K562 (cell line): Measurements from ENCODE around the gene MAD1L1. TPM values are rescaled to one million over a fixed set of nuclear protein-coding genes. Genes with fewer than 3 reads are reported as not detected.

ENCODE experiments used
- ATAC-seq: fragments of 200-7000 bp; cut with Tn5 transposase; 3 replicates; pipeline ENCODE4 v1.9.1; 2020; ENCODE audit warnings: moderate library complexity
- BruUV-seq: library from RNA; stranded (reverse); fragments of 400-500 nt; replicated peaks from 2 replicates; lab custom pipeline; 2021; lab: Mats Ljungman, UMichigan
- CTCF ChIA-PET: fragments of 300-600 bp; formaldehyde crosslinking; extraction: SDS; loops from one replicate; lab custom pipeline; 2021; ENCODE audit warnings: low intra/inter-chr PET ratio; lab: Yijun Ruan, JAX
- POLR2A ChIA-PET: fragments of 300-600, 350-650 bp; sonication (Branson Sonifier 250); formaldehyde crosslinking; extraction: SDS; loops from one replicate; lab custom pipeline; 2021; ENCODE audit warnings: antibody characterized with exemption, inconsistent platforms; lab: Yijun Ruan, JAX
- DNase-seq, 4 experiments: peaks; one replicate each; pipeline versions ENCODE4 v3.0.0 to v3.0.0-alpha.2; 2011 to 2018; ENCODE audit warnings: low spot score in 3 of 4, mixed read lengths in 3 of 4; ENCODE audit errors: extremely low read depth in 1 of 4
- FAIRE-seq: peaks from 2 replicates; lab custom pipeline; 2011; peaks lifted over from hg19 to GRCh38; lab: Jason Lieb, UNC
- H2AFZ ChIP-seq: 2 replicates; pipeline ENCODE4 v1.6.0; 2011; ENCODE audit warnings: low read depth, low read length, control low read depth, inconsistent platforms
- H3K27ac ChIP-seq: fragments of 200-600 bp; 3 replicates; pipeline ENCODE4 v1.8.0; 2011; ENCODE audit warnings: low read depth, mild to moderate bottlenecking, control low read depth, inconsistent platforms, low read length, moderate library complexity, mixed read lengths; ENCODE audit errors: extremely low read depth
- H3K27me3 ChIP-seq, 2 experiments: fragments of 300-600 bp in 1 of 2; 2 replicates in 1 of 2; 3 replicates in 1 of 2; pipeline versions ENCODE4 v1.6.0 to v1.8.0; 2011; ENCODE audit warnings: inconsistent platforms in 2 of 2, low read length in 2 of 2, mild to moderate bottlenecking in 1 of 2, mixed read lengths in 1 of 2, moderate library complexity in 1 of 2; ENCODE audit not compliant: control insufficient read depth in 2 of 2, insufficient read depth in 2 of 2
- H3K36me3 ChIP-seq: fragments of 300-600 bp; 3 replicates; pipeline ENCODE4 v1.8.0; 2011; ENCODE audit warnings: mild to moderate bottlenecking, low read length, inconsistent platforms; ENCODE audit not compliant: control insufficient read depth, insufficient read depth
- H3K4me1 ChIP-seq, 2 experiments: fragments of 200-600 bp in 1 of 2; replicated peaks in 1 of 2; 2 replicates in 1 of 2; 3 replicates in 1 of 2; pipeline versions ENCODE4 v1.5.1 to v1.8.0; 2011; ENCODE audit warnings: inconsistent platforms in 2 of 2, low read length in 2 of 2, mild to moderate bottlenecking in 1 of 2, mixed read lengths in 1 of 2, moderate library complexity in 1 of 2; ENCODE audit not compliant: control insufficient read depth in 2 of 2, insufficient read depth in 2 of 2
- H3K4me2 ChIP-seq: 2 replicates; pipeline ENCODE4 v1.6.1; 2011; ENCODE audit warnings: low read length, control low read depth, inconsistent platforms, mixed read lengths; ENCODE audit not compliant: insufficient read depth
- H3K4me3 ChIP-seq: fragments of 200-600 bp; sonication (generic), shearing (Covaris generic); 2 replicates; pipeline ENCODE4 v1.5.1; 2016; ENCODE audit warnings: control low read depth, inconsistent platforms
- H3K79me2 ChIP-seq: fragments of 200-600 bp; 3 replicates; pipeline ENCODE4 v1.8.0; 2011; ENCODE audit warnings: low read length, inconsistent platforms; ENCODE audit not compliant: control insufficient read depth, insufficient read depth
- H3K9ac ChIP-seq, 2 experiments: 2 replicates each; pipeline versions ENCODE4 v1.6.0 to v1.6.1; 2011; ENCODE audit warnings: low read depth in 2 of 2, low read length in 2 of 2, control low read depth in 1 of 2, inconsistent platforms in 1 of 2, mild to moderate bottlenecking in 1 of 2, mixed read lengths in 1 of 2; ENCODE audit not compliant: insufficient read depth in 1 of 2
- H3K9me1 ChIP-seq: one replicate; pipeline ENCODE4 v1.6.0; 2011; ENCODE audit warnings: inconsistent platforms, mild to moderate bottlenecking, low read length, moderate library complexity; ENCODE audit not compliant: control insufficient read depth, insufficient read depth
- H3K9me3 ChIP-seq: replicated peaks from 2 replicates; pipeline ENCODE4 v1.5.1; 2011; ENCODE audit warnings: low read depth, low read length, inconsistent platforms; ENCODE audit not compliant: control insufficient read depth, insufficient read depth
- H4K20me1 ChIP-seq: replicated peaks from 2 replicates; pipeline ENCODE4 v1.6.1; 2011; ENCODE audit warnings: low read length, inconsistent platforms, mixed read lengths; ENCODE audit not compliant: control insufficient read depth, insufficient read depth
- CUX1 ChIP-seq: fragments of 200-800 bp; sonication (Bioruptor generic); IDR thresholded peaks from 2 replicates; pipeline ENCODE4 v1.6.1; 2016; ENCODE audit warnings: missing genetic modification characterization, missing compliant biosample characterization
- ESRRB ChIP-seq: fragments of 250-450 bp; sonication (Bioruptor Pico); IDR thresholded peaks from 2 replicates; pipeline ENCODE4 v1.5.0; 2020; ENCODE audit warnings: mild to moderate bottlenecking, moderate library complexity, borderline replicate concordance
- GATAD2A ChIP-seq: fragments of 450-650 bp; IDR thresholded peaks from 2 replicates; pipeline ENCODE4 v1.6.1; 2017
- KDM5B ChIP-seq: fragments of 200-600 bp; sonication (generic); IDR thresholded peaks from 2 replicates; pipeline ENCODE4 v1.6.1; 2012; ENCODE audit warnings: low read depth, mild to moderate bottlenecking, moderate library complexity, low read length, control low read depth, inconsistent platforms; ENCODE audit not compliant: insufficient replicate concordance
- NFATC3 ChIP-seq: fragments of 450-650 bp; IDR thresholded peaks from 2 replicates; pipeline ENCODE4 v1.6.1; 2017; ENCODE audit warnings: mild to moderate bottlenecking
- NFIC ChIP-seq: fragments of 450-650 bp; IDR thresholded peaks from 2 replicates; pipeline ENCODE4 v1.6.1; 2017; ENCODE audit warnings: mild to moderate bottlenecking, inconsistent platforms
- POLR2G ChIP-seq: fragments of 200-400 bp; formaldehyde crosslinking; IDR thresholded peaks from 2 replicates; pipeline ENCODE4 v1.6.1; 2017; ENCODE audit warnings: low read depth, mild to moderate bottlenecking, antibody characterized with exemption, low read length, moderate library complexity
- RAD21 ChIP-seq, 2 experiments: fragments of 250-450 bp in 1 of 2; fragments of 450-650 bp in 1 of 2; sonication (Bioruptor Pico) in 1 of 2; formaldehyde crosslinking in 1 of 2; IDR thresholded peaks in 1 of 2; conservative IDR thresholded peaks in 1 of 2; 2 replicates each; pipeline versions ENCODE4 v1.4.0 to v1.8.0; 2020 to 2022; ENCODE audit warnings: mild to moderate bottlenecking in 2 of 2, moderate library complexity in 1 of 2
- TSHZ1 ChIP-seq: fragments of 250-450 bp; sonication (Bioruptor Pico); IDR thresholded peaks from 2 replicates; pipeline ENCODE4 v1.4.0; 2020; ENCODE audit warnings: mild to moderate bottlenecking, moderate library complexity
- YY1 ChIP-seq, 3 experiments: IDR thresholded peaks; 2 replicates each; pipeline ENCODE4 v1.6.1; 2011; ENCODE audit warnings: low read length in 2 of 3, mild to moderate bottlenecking in 2 of 3, moderate library complexity in 2 of 3, borderline replicate concordance in 1 of 3, control low read depth in 1 of 3, low read depth in 1 of 3; ENCODE audit not compliant: insufficient read depth in 3 of 3, insufficient replicate concordance in 2 of 3, control insufficient read depth in 1 of 3, insufficient read length in 1 of 3; ENCODE audit errors: extremely low read depth in 1 of 3
- ZNF644 ChIP-seq: fragments of 200-800 bp; sonication (Bioruptor generic); IDR thresholded peaks from 2 replicates; pipeline ENCODE4 v1.6.1; 2016; ENCODE audit warnings: low read depth, missing genetic modification characterization, missing compliant biosample characterization
- WGBS: fragments of 100-300 bp; shearing (Covaris generic); methylation state at CpG from one replicate; pipeline ENCODE4 v1.1.6; 2016; ENCODE audit warnings: low coverage, mixed read lengths; ENCODE audit not compliant: insufficient coverage; ENCODE audit errors: missing lambda C conversion rate; 5-methylcytosine and 5-hydroxymethylcytosine counted together
- in situ Hi-C: fragments of 300-500 bp; cut with MboI; formaldehyde crosslinking; loops from 4 replicates; pipeline ENCODE4 v1.15.0; 2018; ENCODE audit warnings: inconsistent platforms, mixed read lengths
- intact Hi-C: fragments of 100-400 bp; cut with micrococcal nuclease; formaldehyde crosslinking; loops from 2 replicates; pipeline ENCODE4 v1.14.2; 2022
- polyA plus RNA-seq, 8 experiments: library from polyadenylated mRNA; depleted of rRNA in 4 of 8; stranded (reverse) in 5 of 8; unstranded in 3 of 8; fragments of >200 nt; fragmentation: Nextera tagmentation in 2 of 8; fragmentation: Illumina TruSeq in 1 of 8; extraction: Ambion mirVana in 2 of 8; extraction: Trizol in 1 of 8; gene quantifications; 2 replicates each; pipeline versions ENCODE4 v1.2.1 to v1.2.3, GENCODE V29; 2011 to 2014; ENCODE audit warnings: inconsistent platforms in 1 of 8, missing spikeins in 1 of 8
- total RNA-seq, 7 experiments: library from RNA; depleted of rRNA in 6 of 7; stranded (reverse); fragments of >200 nt in 6 of 7; fragmentation: Illumina TruSeq in 2 of 7; extraction: Trizol in 2 of 7; gene quantifications; 2 replicates each; pipeline versions ENCODE4 v1.2.1 to v1.2.3, GENCODE V29; 2011 to 2021; ENCODE audit warnings: low replicate concordance in 1 of 7

MAD1L1 gene
- total and polyA plus RNA-seq, 9 of the 15 experiments (the other 6 are each of a cell fraction or from before 2014, with no cell fraction given) = 1.7 to 89.7 (median 18.0) TPM

- FAIRE-seq = no peak
- Histone ChIP-seq H3K79me2 (peaks cover 15% of the 10 kb centered on the region; the same call in 1 of the 3 replicates), H3K9me1 (no peaks in the 10 kb centered on the region), H3K4me2 (no peak overlapping the region), H3K4me3 (no peak overlapping the region), H3K9me3 (peaks cover 17% of the 10 kb centered on the region; the same call in 1 of the 2 replicates), H3K27me3 (no peaks in the 10 kb centered on the region), H3K27ac (peak overlapping the region; percentile 55), H2AFZ (no peak overlapping the region), H4K20me1 (no peaks in the 10 kb centered on the region), H3K36me3 (peaks cover 21% of the 10 kb centered on the region; the same call in 2 of the 3 replicates), H3K9ac (peak overlapping the region; percentile 55 to 79), H3K4me1 (peaks cover 30 to 56% of the 10 kb centered on the region in 2 experiments)
- in situ Hi-C loops (no loop called here), intact Hi-C loops (no loop called here)
- ChIA-PET CTCF (no interaction called here), POLR2A (interaction anchor here (1.3 to 2.1 kb wide), 3 partner anchors 10 to 71 kb away, joined by 3 to 9 read pairs (median 6); no protein-coding TSS in a partner anchor)
- ATAC-seq = peak; percentile 70
- DNase-seq = peak; percentile 49 to 58 (median 56)
- no TSS peak for BruUV-seq
- 62% methylated on average over 24 of the region's 30 CpGs for WGBS
- peak; percentile 66 for TF ChIP-seq NFIC
- TF ChIP-seq YY1 (IDR thresholded peaks at IDR 0.05; ENCODE audit: borderline replicate concordance in 1 of 3, control insufficient read depth in 1 of 3, extremely low read depth in 1 of 3, insufficient read depth in 3 of 3, insufficient read length in 1 of 3, insufficient replicate concordance in 2 of 3, low read depth in 1 of 3, low read length in 2 of 3) = no peak
- TF ChIP-seq GATAD2A = no peak
- TF ChIP-seq CUX1 (CRISPR knock-in tag) = no peak
- TF ChIP-seq POLR2G = peak; percentile 39; the same call in 1 of the 2 replicates
- TF ChIP-seq RAD21 (CRISPR knock-in tag; conservative IDR thresholded peaks at IDR 0.05 in 1 of 2, IDR thresholded peaks at IDR 0.05 in 1 of 2) = peak in 1 of 2 experiments; percentile 35; a peak in 2 of 4 replicates
- TF ChIP-seq ESRRB (CRISPR knock-in tag) = no peak
- no peak for TF ChIP-seq ZNF644
- no peak for TF ChIP-seq KDM5B
- TF ChIP-seq NFATC3 = no peak
- no peak for TF ChIP-seq TSHZ1 (CRISPR knock-in tag)
These were observed 348.7 kb downstream of the MAD1L1 start for GRCh38 chr7:1883834-1884582.
